B cell (primary cell): ENCODE measurements around the gene TAL1.

Experiments used
- EZH2 ChIP-seq: IDR thresholded peaks from 2 replicates; pipeline ENCODE4 v1.6.1; 2012; ENCODE audit warnings: borderline replicate concordance, low read depth, mild to moderate bottlenecking, moderate library complexity, low read length; ENCODE audit not compliant: insufficient read depth, poor library complexity, severe bottlenecking
- TF ChIP-seq, protein P1 (sequence below): fragments of 200-600 bp; IDR thresholded peaks from one replicate; pipeline ENCODE4 v1.8.0; 2022; ENCODE audit warnings: antibody characterized with exemption, mild to moderate bottlenecking

DNA sequence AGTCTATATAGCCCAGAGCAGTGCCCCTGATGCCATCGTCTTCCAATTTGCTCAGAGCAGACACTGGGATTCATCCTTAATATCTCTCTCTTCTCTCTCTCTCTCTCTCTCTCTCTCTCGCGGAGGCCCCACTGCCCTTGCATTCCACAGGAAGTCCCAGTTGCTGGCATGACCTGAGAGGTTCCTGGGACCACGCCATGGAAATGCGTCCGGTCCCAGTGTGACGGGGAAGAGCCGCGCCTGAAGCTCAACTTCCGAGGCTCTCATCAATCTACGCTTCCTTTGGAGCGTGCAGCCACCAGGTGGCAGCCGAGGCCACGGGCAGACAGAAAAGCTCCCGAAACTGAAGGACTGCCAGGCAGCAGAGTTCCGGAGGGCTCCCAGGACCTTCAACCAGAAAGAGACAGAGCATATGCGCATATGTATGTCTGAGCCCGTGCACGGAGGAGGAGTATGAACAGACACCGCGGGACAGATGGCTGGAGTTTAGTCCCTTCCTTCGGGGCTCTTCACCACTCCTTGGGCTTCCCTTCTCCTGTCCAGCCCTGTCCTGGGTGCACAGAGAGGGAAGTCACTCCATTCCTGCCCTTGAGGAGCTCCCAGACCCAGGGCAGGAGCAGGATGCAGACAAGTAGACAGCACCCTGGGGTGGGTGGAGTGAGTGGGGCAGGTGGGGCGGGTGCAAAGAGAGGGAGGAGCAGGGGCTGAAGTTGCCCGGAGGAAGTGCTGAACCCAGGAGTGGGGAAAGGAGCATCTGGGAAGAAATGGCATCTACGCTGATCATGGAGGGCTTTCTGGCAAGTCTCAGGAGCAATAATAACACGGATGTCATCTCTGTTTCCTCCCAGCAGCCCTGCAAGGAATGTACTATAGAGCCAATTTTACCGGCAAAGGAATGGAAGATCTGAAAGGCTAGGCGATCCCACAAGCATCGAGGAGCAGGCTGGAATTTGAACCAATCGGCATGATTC lies 52.7 kb downstream of the TAL1 start:
- TF ChIP-seq, protein P1, sequence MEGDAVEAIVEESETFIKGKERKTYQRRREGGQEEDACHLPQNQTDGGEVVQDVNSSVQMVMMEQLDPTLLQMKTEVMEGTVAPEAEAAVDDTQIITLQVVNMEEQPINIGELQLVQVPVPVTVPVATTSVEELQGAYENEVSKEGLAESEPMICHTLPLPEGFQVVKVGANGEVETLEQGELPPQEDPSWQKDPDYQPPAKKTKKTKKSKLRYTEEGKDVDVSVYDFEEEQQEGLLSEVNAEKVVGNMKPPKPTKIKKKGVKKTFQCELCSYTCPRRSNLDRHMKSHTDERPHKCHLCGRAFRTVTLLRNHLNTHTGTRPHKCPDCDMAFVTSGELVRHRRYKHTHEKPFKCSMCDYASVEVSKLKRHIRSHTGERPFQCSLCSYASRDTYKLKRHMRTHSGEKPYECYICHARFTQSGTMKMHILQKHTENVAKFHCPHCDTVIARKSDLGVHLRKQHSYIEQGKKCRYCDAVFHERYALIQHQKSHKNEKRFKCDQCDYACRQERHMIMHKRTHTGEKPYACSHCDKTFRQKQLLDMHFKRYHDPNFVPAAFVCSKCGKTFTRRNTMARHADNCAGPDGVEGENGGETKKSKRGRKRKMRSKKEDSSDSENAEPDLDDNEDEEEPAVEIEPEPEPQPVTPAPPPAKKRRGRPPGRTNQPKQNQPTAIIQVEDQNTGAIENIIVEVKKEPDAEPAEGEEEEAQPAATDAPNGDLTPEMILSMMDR, result peak; percentile 79
- no peak for TF ChIP-seq EZH2
